ENCODE data around the gene TMEM130.
"Not testable (repeated sequence)": the region's sequence is repeated elsewhere in the genome, so short reads cannot be mapped to it uniquely, and the experiment has no call there.

TMEM130 gene

GRCh38 chr7:98877146-98877545 lies 7.3 kb upstream of the TMEM130 start:
- no peak for DNase-seq

- DNase-seq, result no peak
These were observed 5.7 kb upstream of the TMEM130 start for GRCh38 chr7:98875501-98875900.

- DNase-seq, result no peak
These were observed 5.1 kb upstream of the TMEM130 start for GRCh38 chr7:98874942-98875341.

GRCh38 chr7:98873610-98874009 lies 3.8 kb upstream of the TMEM130 start:
- DNase-seq, result not testable (repeated sequence)

- peak; percentile 73 for DNase-seq
These were observed 2.6 kb upstream of the TMEM130 start for GRCh38 chr7:98872328-98872924.

GRCh38 chr7:98870807-98871491 lies 1.1 kb upstream of the TMEM130 start:
- DNase-seq, result no peak

GRCh38 chr7:98870121-98870651 lies 372 bp upstream of the TMEM130 start:
- DNase-seq, result peak; percentile 85

GRCh38 chr7:98869027-98869596 lies 702 bp downstream of the TMEM130 start:
- no peak for DNase-seq

GRCh38 chr7:98868450-98868849 lies 1.4 kb downstream of the TMEM130 start:
- no peak for DNase-seq

GRCh38 chr7:98866765-98867164 lies 3.0 kb downstream of the TMEM130 start:
- DNase-seq, result no peak

- DNase-seq, result no peak
These were observed 3.5 kb downstream of the TMEM130 start for GRCh38 chr7:98866351-98866750.

GRCh38 chr7:98864731-98865453 lies 4.9 kb downstream of the TMEM130 start:
- no peak for DNase-seq

GRCh38 chr7:98863601-98864000 lies 6.2 kb downstream of the TMEM130 start:
- DNase-seq, result no peak

GRCh38 chr7:98862716-98863420 lies 6.9 kb downstream of the TMEM130 start:
- no peak for DNase-seq

GRCh38 chr7:98862203-98862602 lies 7.6 kb downstream of the TMEM130 start:
- DNase-seq, result no peak

GRCh38 chr7:98860071-98860470 lies 9.7 kb downstream of the TMEM130 start:
- no peak for DNase-seq

- DNase-seq, result no peak
These were observed 14.0 kb downstream of the TMEM130 start for GRCh38 chr7:98855610-98856422.

GRCh38 chr7:98852826-98853225 lies 17.0 kb downstream of the TMEM130 start:
- no peak for DNase-seq

- DNase-seq, result no peak
These were observed 20.9 kb downstream of the TMEM130 start for GRCh38 chr7:98848918-98849317.

GRCh38 chr7:98842552-98842951 lies 27.3 kb downstream of the TMEM130 start:
- not testable (repeated sequence) for DNase-seq

- DNase-seq, result peak; percentile 71
These were observed 28.4 kb downstream of the TMEM130 start for GRCh38 chr7:98841179-98841997.
